OCI-LY3 (cell line): ENCODE measurements around the gene RRP1B.
A peak's percentile ranks its signal among the peaks of the same experiment; 100 is the strongest.

Experiments used
- H2AFZ ChIP-seq: fragments of 200-600, 300-600 bp; shearing (Covaris generic); 2 replicates; pipeline ENCODE4 v1.6.0; 2014; ENCODE audit warnings: antibody characterized with exemption, low read depth, low read length
- H3K27ac ChIP-seq: fragments of 200-600, 300-600 bp; sonication (generic); 2 replicates; pipeline ENCODE4 v1.5.1; 2014; ENCODE audit warnings: mild to moderate bottlenecking, low read length, moderate library complexity, mixed read lengths
- H3K27me3 ChIP-seq: fragments of 200-600, 300-600 bp; sonication (generic); 2 replicates; pipeline ENCODE4 v1.6.1; 2014; ENCODE audit warnings: low read depth, low read length, mixed read lengths
- H3K36me3 ChIP-seq: fragments of 200-600, 300-600 bp; sonication (generic); replicated peaks from 2 replicates; pipeline ENCODE3; 2014; ENCODE audit warnings: low read depth, low read length, mixed read lengths
- H3K4me1 ChIP-seq: fragments of 300-600, 200-600 bp; sonication (generic); 2 replicates; pipeline ENCODE4 v1.6.1; 2014; ENCODE audit warnings: low read length, mixed read lengths
- H3K4me2 ChIP-seq: fragments of 200-600, 300-600 bp; sonication (generic); 2 replicates; pipeline ENCODE4 v1.6.1; 2014; ENCODE audit warnings: low read length, mixed read lengths
- H3K4me3 ChIP-seq: fragments of 300-600, 200-600 bp; sonication (generic); 2 replicates; pipeline ENCODE4 v1.5.1; 2014; ENCODE audit warnings: antibody characterized with exemption, mild to moderate bottlenecking, low read length, moderate library complexity
- H3K79me2 ChIP-seq: fragments of 300-600, 200-600 bp; shearing (Covaris generic); 2 replicates; pipeline ENCODE4 v1.6.1; 2014; ENCODE audit warnings: mild to moderate bottlenecking, low read length, mixed read lengths
- H3K9ac ChIP-seq: fragments of 300-600, 200-600 bp; shearing (Covaris generic); 2 replicates; pipeline ENCODE4 v1.6.0; 2014; ENCODE audit warnings: mild to moderate bottlenecking, low read length, moderate library complexity
- H3K9me3 ChIP-seq: fragments of 200-600, 300-600 bp; shearing (Covaris generic); 2 replicates; pipeline ENCODE4 v1.6.1; 2014; ENCODE audit warnings: low read length, mixed read lengths; ENCODE audit not compliant: insufficient read depth
- H4K20me1 ChIP-seq: fragments of 200-600, 300-600 bp; sonication (generic); 2 replicates; pipeline ENCODE4 v1.6.1; 2016; ENCODE audit warnings: low read length, mixed read lengths; ENCODE audit not compliant: insufficient read depth
- EZH2phosphoT487 ChIP-seq: fragments of 200-600 bp; shearing (Covaris generic); IDR thresholded peaks from 2 replicates; pipeline ENCODE4 v1.6.1; 2018; ENCODE audit warnings: antibody characterized with exemption, mixed run types, low read depth
- TF ChIP-seq, protein P1 (sequence below): fragments of 200-600, 300-600 bp; sonication (generic); IDR thresholded peaks from 2 replicates; pipeline ENCODE4 v1.5.1; 2014; ENCODE audit warnings: antibody characterized with exemption, low read length, low read depth

The RRP1B gene

DNA sequence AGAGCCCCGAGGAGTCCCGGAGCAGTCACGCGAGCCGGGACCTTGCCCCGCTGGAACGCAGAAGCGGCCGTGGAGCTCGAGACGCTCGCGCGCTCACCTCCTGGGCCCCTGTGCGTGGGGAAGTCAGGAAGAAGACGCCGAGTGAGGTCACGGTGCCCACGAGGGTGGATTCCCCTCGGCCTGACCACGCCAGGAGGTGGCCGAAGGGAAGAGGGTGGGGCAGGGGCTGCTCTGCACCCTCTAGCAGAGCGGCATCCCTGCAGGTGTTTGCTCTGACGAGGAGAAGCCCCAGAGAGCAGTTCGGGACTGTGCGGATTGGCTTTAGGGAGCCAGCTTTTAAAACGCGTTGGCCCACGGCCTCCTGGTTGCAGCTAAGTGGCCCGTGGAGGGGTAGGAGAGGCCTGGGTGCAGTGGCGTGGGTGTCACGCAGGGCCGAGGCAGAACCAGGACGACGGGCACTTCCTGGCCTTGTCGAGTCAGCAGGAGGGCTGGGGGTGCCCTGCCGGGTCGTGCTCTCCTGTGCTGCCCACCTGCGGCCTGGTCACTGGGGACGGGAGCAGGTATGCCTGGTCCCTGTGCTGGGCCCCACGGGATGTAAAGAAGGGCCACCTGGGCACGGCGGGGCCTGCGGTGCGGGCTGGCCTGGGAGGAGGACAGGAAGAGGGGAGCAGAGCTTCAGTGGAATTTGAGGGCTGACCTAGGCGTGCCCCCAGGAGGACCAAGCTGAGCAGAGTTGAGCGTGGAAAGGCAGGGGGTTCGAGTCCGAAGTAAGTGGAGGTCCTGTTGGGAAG lies 60.6 kb downstream of the RRP1B start:
- H3K36me3 ChIP-seq = peaks cover 8% of the 10 kb centered on the region
- H3K27ac ChIP-seq = peak overlapping the region; percentile 35; the same call in 1 of the 2 replicates
- peak overlapping the region; percentile 91 for H3K4me2 ChIP-seq
- no peak overlapping the region for H2AFZ ChIP-seq
- H3K9ac ChIP-seq = peak overlapping the region; percentile 88
- peaks cover 40% of the 10 kb centered on the region for H3K79me2 ChIP-seq
- H3K4me1 ChIP-seq = peaks cover 42% of the 10 kb centered on the region
- peaks cover 43% of the 10 kb centered on the region for H4K20me1 ChIP-seq
- H3K27me3 ChIP-seq = peaks cover 19% of the 10 kb centered on the region
- H3K4me3 ChIP-seq = peak overlapping the region; percentile 95
- TF ChIP-seq, protein P1, sequence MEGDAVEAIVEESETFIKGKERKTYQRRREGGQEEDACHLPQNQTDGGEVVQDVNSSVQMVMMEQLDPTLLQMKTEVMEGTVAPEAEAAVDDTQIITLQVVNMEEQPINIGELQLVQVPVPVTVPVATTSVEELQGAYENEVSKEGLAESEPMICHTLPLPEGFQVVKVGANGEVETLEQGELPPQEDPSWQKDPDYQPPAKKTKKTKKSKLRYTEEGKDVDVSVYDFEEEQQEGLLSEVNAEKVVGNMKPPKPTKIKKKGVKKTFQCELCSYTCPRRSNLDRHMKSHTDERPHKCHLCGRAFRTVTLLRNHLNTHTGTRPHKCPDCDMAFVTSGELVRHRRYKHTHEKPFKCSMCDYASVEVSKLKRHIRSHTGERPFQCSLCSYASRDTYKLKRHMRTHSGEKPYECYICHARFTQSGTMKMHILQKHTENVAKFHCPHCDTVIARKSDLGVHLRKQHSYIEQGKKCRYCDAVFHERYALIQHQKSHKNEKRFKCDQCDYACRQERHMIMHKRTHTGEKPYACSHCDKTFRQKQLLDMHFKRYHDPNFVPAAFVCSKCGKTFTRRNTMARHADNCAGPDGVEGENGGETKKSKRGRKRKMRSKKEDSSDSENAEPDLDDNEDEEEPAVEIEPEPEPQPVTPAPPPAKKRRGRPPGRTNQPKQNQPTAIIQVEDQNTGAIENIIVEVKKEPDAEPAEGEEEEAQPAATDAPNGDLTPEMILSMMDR = no peak
- no peak for TF ChIP-seq EZH2phosphoT487
- no peaks in the 10 kb centered on the region for H3K9me3 ChIP-seq

DNA sequence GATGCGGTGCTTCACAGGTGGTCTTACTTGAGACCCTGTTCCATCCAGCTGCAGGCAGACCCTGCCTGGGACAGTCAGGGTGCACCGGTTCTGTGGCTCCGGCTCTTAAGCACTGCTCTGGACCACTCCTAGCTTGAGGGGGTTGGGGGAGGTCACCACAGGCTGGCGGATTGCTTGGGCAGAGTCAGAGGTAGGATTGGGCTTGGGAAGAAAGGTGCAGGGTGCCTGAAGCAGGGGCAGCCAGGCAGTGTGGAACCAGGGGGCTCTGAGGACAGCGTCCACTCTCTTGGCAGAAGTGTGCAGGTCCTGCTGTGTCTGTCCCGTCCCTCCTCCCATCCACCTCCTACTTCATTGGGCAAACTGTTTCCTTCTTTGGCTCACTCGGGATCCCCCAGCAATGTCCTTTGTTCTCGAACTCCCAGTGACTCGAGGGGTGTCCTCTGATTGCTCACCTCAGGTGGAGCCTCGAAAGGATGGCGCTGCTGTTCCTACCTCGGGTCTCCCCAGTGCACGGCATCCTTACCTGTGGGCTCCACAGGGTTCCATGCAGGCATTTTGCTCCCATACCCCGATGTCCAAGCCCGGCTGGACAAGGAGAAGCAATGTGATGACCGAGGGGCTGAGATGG lies 61.3 kb downstream of the RRP1B start:
- H3K36me3 ChIP-seq = peaks cover 8% of the 10 kb centered on the region
- no peak overlapping the region for H3K27ac ChIP-seq
- H3K9ac ChIP-seq = no peak overlapping the region
- H3K4me2 ChIP-seq = peak overlapping the region; percentile 91
- H2AFZ ChIP-seq = no peak overlapping the region
- H4K20me1 ChIP-seq = peaks cover 43% of the 10 kb centered on the region
- H3K79me2 ChIP-seq = peaks cover 41% of the 10 kb centered on the region
- no peak for TF ChIP-seq EZH2phosphoT487
- TF ChIP-seq, protein P1 = no peak
- peaks cover 46% of the 10 kb centered on the region for H3K4me1 ChIP-seq
- H3K4me3 ChIP-seq = peak overlapping the region; percentile 95
- peaks cover 14% of the 10 kb centered on the region for H3K27me3 ChIP-seq
- H3K9me3 ChIP-seq = no peaks in the 10 kb centered on the region

DNA sequence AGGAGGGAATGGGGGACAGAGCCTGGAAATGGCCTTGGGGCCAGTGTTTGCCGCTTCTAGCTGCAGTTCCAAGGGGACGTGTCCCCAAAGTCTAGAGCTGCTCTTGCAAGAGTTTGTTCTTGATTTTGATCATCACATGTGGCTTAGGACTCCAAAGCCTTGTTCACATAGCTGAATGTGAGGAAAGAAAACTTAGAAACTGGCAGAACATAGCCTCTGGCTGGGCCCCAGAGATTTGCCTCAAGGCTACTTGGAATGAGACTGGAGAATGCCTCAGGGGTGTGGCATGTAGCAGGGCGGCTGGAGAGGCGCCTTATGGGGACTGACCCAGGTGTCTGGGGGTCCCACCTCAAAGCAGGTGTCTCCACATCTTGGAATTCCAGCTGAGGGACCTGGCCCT lies 61.8 kb downstream of the RRP1B start:
- Histone ChIP-seq H3K4me2 (no peak overlapping the region), H2AFZ (no peak overlapping the region), H3K9me3 (no peaks in the 10 kb centered on the region), H3K27ac (no peak overlapping the region), H3K4me3 (no peak overlapping the region), H4K20me1 (peaks cover 46% of the 10 kb centered on the region), H3K79me2 (peaks cover 44% of the 10 kb centered on the region), H3K36me3 (peaks cover 8% of the 10 kb centered on the region), H3K27me3 (peaks cover 9% of the 10 kb centered on the region), H3K9ac (no peak overlapping the region), H3K4me1 (peaks cover 44% of the 10 kb centered on the region)
- TF ChIP-seq, protein P1 = no peak
- no peak for TF ChIP-seq EZH2phosphoT487

DNA sequence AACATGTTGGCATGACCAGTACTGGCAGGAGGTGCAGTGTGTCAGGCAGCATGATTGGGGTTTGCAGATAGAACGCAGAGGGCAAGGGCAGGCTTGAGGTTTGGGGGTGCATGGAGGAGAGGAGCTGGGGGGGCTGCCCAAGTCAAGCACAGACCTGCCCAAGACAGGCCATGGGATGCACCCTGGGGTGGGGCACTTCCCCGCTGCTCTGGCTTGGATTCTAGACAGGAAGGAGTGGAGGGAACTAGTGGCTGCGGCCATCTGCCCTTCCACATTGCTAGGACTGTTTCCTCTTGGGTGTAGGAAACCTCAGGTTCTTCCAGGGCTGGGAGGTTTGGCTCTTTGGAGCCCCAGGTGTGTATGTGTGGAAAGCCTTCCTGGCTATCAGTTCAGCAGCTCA lies 62.6 kb downstream of the RRP1B start:
- Histone ChIP-seq H3K9me3 (no peaks in the 10 kb centered on the region), H3K4me1 (peaks cover 37% of the 10 kb centered on the region), H3K9ac (no peak overlapping the region), H3K4me2 (no peak overlapping the region), H3K36me3 (peaks cover 8% of the 10 kb centered on the region), H3K79me2 (peaks cover 48% of the 10 kb centered on the region), H2AFZ (no peak overlapping the region), H3K27me3 (peaks cover 6% of the 10 kb centered on the region), H3K4me3 (no peak overlapping the region), H3K27ac (no peak overlapping the region), H4K20me1 (peaks cover 46% of the 10 kb centered on the region)
- TF ChIP-seq EZH2phosphoT487 = no peak
- TF ChIP-seq, protein P1 = no peak
